Endodermal cell (in vitro differentiated cells): ENCODE results near the gene ZSCAN1. TPM values are rescaled to one million over a fixed set of nuclear protein-coding genes. Genes with fewer than 3 reads are reported as not detected.

Source experiments
- DNase-seq: peaks from one replicate; pipeline ENCODE4 v3.0.0-alpha.2; 2017
- H3K27ac ChIP-seq: 2 replicates; pipeline ENCODE4 v1.5.1; 2013; ENCODE audit warnings: mild to moderate bottlenecking, low read depth, low read length, moderate library complexity
- H3K27me3 ChIP-seq: 2 replicates; pipeline ENCODE4 v1.6.1; 2013; ENCODE audit warnings: mild to moderate bottlenecking, low read length, moderate library complexity; ENCODE audit not compliant: insufficient read depth, control insufficient read depth, poor library complexity, severe bottlenecking
- H3K36me3 ChIP-seq: 2 replicates; pipeline ENCODE4 v1.7.0; 2013; ENCODE audit warnings: mild to moderate bottlenecking, low read length, moderate library complexity; ENCODE audit not compliant: control insufficient read depth, insufficient read depth
- H3K4me1 ChIP-seq: one replicate; pipeline ENCODE4 v1.7.0; 2013; ENCODE audit warnings: low read length; ENCODE audit not compliant: control insufficient read depth, insufficient read depth
- H3K4me3 ChIP-seq: 2 replicates; pipeline ENCODE4 v1.5.1; 2013; ENCODE audit warnings: mild to moderate bottlenecking, low read length, moderate library complexity
- H3K9ac ChIP-seq: 2 replicates; pipeline ENCODE4 v1.6.1; 2013; ENCODE audit warnings: mild to moderate bottlenecking, low read length, moderate library complexity; ENCODE audit not compliant: poor library complexity, severe bottlenecking; ENCODE audit errors: extremely low read depth
- H3K9me3 ChIP-seq: 2 replicates; pipeline ENCODE4 v1.6.1; 2013; ENCODE audit warnings: mild to moderate bottlenecking, low read length, moderate library complexity; ENCODE audit not compliant: control insufficient read depth
- H3K27ac Mint-ChIP-seq: 2 replicates; pipeline ENCODE4 v1.8.0; 2020; ENCODE audit warnings: mixed read lengths
- H3K27me3 Mint-ChIP-seq: 2 replicates; pipeline ENCODE4 v1.8.0; 2021; ENCODE audit warnings: mild to moderate bottlenecking, mixed read lengths; ENCODE audit not compliant: insufficient read depth
- H3K36me3 Mint-ChIP-seq: 2 replicates; pipeline ENCODE4 v1.8.0; 2020; ENCODE audit warnings: low read depth, mixed read lengths
- H3K4me1 Mint-ChIP-seq: 2 replicates; pipeline ENCODE4 v1.8.0; 2020; ENCODE audit warnings: mixed read lengths
- H3K4me3 Mint-ChIP-seq: 2 replicates; pipeline ENCODE4 v1.8.0; 2020; ENCODE audit warnings: mild to moderate bottlenecking, moderate library complexity, mixed read lengths
- H3K9me3 Mint-ChIP-seq: 2 replicates; pipeline ENCODE4 v1.8.0; 2020; ENCODE audit warnings: mild to moderate bottlenecking, mixed read lengths
- WGBS, 2 experiments: methylation state at CpG; one replicate each; pipeline versions ENCODE4 v1.1.5 to v1.1.7; 2013; ENCODE audit warnings: missing lambda C conversion rate in 2 of 2, mixed read lengths in 1 of 2; ENCODE audit not compliant: insufficient coverage in 1 of 2, insufficient read length in 1 of 2; 5-methylcytosine and 5-hydroxymethylcytosine counted together
- total RNA-seq, 2 donors: library from RNA; stranded (reverse); fragmentation: NEBNext Ultra II Directional in 1 of 2; extraction: Animal tissue kit (Norgen Biotek cat#: 25700) in 1 of 2; gene quantifications; 2 replicates in 1 of 2; 3 replicates in 1 of 2; pipeline ENCODE4 v1.2.1, GENCODE V29; 2021
- TF ChIP-seq, protein P1 (sequence below): fragments of 200-600 bp; sonication (generic); conservative IDR thresholded peaks from 2 replicates; pipeline ENCODE4 v1.5.0; 2021; ENCODE audit warnings: antibody characterized with exemption, mild to moderate bottlenecking

ZSCAN1 gene
- total RNA-seq, 2 donors from 2014 or later = 1.5 to 2.2 TPM

DNA sequence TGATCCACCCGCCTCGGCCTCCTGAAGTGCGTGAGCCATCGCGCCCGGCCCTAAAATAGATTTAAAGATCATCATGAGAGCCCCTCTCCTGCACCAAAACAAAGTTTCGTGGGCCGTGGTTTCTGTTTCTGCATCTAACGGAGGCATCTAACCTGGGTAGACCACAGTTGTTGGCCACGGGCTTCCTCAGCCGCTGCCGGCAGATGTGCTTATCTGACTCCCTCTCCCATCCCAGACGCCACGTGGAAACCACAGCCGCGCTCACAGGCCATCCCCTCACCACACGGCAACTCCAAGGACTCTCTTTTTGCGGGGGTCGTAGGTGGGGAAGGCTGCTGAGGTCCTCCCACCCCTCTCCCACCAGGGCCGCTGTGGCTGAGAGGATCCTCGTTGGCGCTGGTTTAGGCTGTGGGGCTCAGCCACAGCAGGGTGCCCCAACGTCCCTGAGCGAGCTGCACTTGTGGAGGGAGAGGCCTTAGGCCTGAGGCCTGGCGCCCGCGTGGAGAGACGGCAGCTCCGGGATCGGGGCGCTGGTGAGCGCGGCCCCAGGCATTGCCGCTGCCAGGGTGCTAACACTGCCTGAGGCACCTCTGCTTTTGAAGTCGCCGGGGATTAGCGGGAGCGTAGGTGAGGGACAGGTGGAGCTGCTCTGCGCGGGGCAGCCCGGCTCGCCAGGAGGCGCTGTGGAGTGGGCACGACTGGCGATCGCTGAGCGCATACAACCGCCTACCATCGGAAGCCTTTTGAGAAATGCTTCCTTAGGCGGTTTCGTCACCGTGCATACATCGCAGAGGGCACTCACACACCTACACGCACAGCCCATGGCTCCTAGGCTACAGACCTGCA lies 8.9 kb downstream of the ZSCAN1 start:
- WGBS, 2 experiments = 69 to 85% methylated on average over 37 to 53 of the region's 54 CpGs
- no peak overlapping the region for H3K4me3 ChIP-seq
- H3K4me3 Mint-ChIP-seq = no peak overlapping the region
- H3K27me3 Mint-ChIP-seq = peaks cover 50% of the 10 kb centered on the region
- H3K9me3 ChIP-seq = no peaks in the 10 kb centered on the region
- DNase-seq = peak; percentile 87
- H3K27me3 ChIP-seq = no peaks in the 10 kb centered on the region
- no peak overlapping the region for H3K27ac Mint-ChIP-seq
- H3K27ac ChIP-seq = no peak overlapping the region
- TF ChIP-seq, protein P1, sequence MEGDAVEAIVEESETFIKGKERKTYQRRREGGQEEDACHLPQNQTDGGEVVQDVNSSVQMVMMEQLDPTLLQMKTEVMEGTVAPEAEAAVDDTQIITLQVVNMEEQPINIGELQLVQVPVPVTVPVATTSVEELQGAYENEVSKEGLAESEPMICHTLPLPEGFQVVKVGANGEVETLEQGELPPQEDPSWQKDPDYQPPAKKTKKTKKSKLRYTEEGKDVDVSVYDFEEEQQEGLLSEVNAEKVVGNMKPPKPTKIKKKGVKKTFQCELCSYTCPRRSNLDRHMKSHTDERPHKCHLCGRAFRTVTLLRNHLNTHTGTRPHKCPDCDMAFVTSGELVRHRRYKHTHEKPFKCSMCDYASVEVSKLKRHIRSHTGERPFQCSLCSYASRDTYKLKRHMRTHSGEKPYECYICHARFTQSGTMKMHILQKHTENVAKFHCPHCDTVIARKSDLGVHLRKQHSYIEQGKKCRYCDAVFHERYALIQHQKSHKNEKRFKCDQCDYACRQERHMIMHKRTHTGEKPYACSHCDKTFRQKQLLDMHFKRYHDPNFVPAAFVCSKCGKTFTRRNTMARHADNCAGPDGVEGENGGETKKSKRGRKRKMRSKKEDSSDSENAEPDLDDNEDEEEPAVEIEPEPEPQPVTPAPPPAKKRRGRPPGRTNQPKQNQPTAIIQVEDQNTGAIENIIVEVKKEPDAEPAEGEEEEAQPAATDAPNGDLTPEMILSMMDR = peak; percentile 70
- H3K4me1 Mint-ChIP-seq = no peaks in the 10 kb centered on the region
- H3K9ac ChIP-seq = no peak overlapping the region
- peaks cover 77% of the 10 kb centered on the region for H3K9me3 Mint-ChIP-seq
- no peaks in the 10 kb centered on the region for H3K36me3 ChIP-seq
- peaks cover 2% of the 10 kb centered on the region for H3K36me3 Mint-ChIP-seq
- H3K4me1 ChIP-seq = no peaks in the 10 kb centered on the region

DNA sequence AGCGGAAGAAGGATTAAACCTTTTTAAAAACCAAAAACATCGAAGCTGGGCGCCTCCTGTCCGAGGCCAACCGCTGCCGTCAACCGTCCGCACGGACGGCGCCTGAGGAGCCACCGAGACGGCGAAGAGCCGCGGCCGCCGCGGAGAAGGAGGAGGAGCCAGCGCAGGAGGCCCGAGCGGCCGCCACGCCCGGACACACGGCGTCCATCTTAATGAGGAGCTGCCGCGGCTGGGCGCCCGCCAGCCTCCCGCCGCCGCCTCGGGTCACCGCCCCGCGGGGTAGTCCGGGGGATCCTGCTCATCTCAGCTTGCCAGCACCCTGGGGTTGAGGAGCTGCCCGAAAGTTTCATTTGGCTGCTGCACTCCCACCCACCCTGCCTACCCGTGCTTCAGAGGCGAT lies 10.6 kb downstream of the ZSCAN1 start:
- Mint-ChIP-seq H3K36me3 (peaks cover 6% of the 10 kb centered on the region), H3K27me3 (peaks cover 51% of the 10 kb centered on the region), H3K27ac (no peak overlapping the region), H3K4me3 (no peak overlapping the region), H3K4me1 (no peaks in the 10 kb centered on the region), H3K9me3 (peaks cover 85% of the 10 kb centered on the region)
- H3K27me3 ChIP-seq = no peaks in the 10 kb centered on the region
- no peaks in the 10 kb centered on the region for H3K4me1 ChIP-seq
- no peak overlapping the region for H3K4me3 ChIP-seq
- H3K9me3 ChIP-seq = peaks cover 7% of the 10 kb centered on the region
- no peak for DNase-seq
- TF ChIP-seq, protein P1 = no peak
- H3K9ac ChIP-seq = no peak overlapping the region
- 91 to 95% methylated on average over 21 to 42 of the region's 42 CpGs for WGBS, 2 experiments
- H3K27ac ChIP-seq = no peak overlapping the region
- no peaks in the 10 kb centered on the region for H3K36me3 ChIP-seq

DNA sequence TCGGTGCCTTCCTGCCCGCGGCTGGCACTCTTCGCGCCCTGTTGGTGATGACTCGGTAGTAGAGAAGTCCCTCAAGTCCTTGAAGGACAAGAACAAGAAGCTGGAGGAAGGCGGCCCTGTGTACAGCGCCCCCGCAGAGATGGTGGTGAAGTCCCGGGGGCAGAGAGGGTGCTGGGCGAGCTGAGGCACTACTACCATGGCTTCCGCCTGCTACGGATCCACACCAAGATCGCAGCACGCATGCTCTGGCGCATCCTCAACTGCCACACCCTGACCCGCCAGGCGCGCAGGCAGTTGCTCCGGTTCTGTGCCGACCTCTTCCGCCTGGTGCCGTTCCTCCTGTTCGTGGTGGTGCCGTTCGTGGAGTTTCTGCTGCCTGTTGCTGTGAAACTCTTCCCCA lies 11.1 kb downstream of the ZSCAN1 start:
- H3K27ac ChIP-seq = no peak overlapping the region
- no peak overlapping the region for H3K27ac Mint-ChIP-seq
- TF ChIP-seq, protein P1 = no peak
- H3K4me1 ChIP-seq = no peaks in the 10 kb centered on the region
- H3K36me3 Mint-ChIP-seq = peaks cover 6% of the 10 kb centered on the region
- WGBS, 2 experiments = 93 to 96% methylated on average over 19 to 26 of the region's 26 CpGs
- no peak overlapping the region for H3K4me3 Mint-ChIP-seq
- H3K27me3 ChIP-seq = no peaks in the 10 kb centered on the region
- H3K9me3 Mint-ChIP-seq = peaks cover 90% of the 10 kb centered on the region
- no peak overlapping the region for H3K9ac ChIP-seq
- H3K9me3 ChIP-seq = peaks cover 12% of the 10 kb centered on the region
- DNase-seq = no peak
- no peak overlapping the region for H3K4me3 ChIP-seq
- no peaks in the 10 kb centered on the region for H3K36me3 ChIP-seq
- H3K4me1 Mint-ChIP-seq = no peaks in the 10 kb centered on the region
- H3K27me3 Mint-ChIP-seq = peaks cover 51% of the 10 kb centered on the region
